NCI-H82 (cell line): ENCODE measurements around the gene C12orf57.

Experiments
- DNase-seq: peaks from one replicate; lab custom pipeline; 2025; lab: John Stamatoyannopoulos, UW

The C12orf57 gene

GRCh38 chr12:6937481-6938352 is 6.1 kb upstream of the C12orf57 start:
- peak; percentile 99 for DNase-seq

GRCh38 chr12:6938353-6939190 is 5.2 kb upstream of the C12orf57 start:
- DNase-seq: no peak

GRCh38 chr12:6939191-6939540 is 4.7 kb upstream of the C12orf57 start:
- DNase-seq: no peak

- DNase-seq: no peak
Observed at GRCh38 chr12:6941267-6941666, 2.6 kb upstream of the C12orf57 start.

GRCh38 chr12:6941782-6942181 is 2.0 kb upstream of the C12orf57 start:
- no peak for DNase-seq

- DNase-seq: peak; percentile 64
Observed at GRCh38 chr12:6942331-6942665, 1.5 kb upstream of the C12orf57 start.

GRCh38 chr12:6943389-6943721 is 467 bp upstream of the C12orf57 start:
- DNase-seq: peak; percentile 98

- DNase-seq: peak; percentile 98
Observed at GRCh38 chr12:6944381-6945186, 762 bp downstream of the C12orf57 start.

GRCh38 chr12:6945613-6946012 is 1.8 kb downstream of the C12orf57 start:
- no peak for DNase-seq

GRCh38 chr12:6946033-6946919 is 2.5 kb downstream of the C12orf57 start:
- peak; percentile 96 for DNase-seq

- no peak for DNase-seq
Observed at GRCh38 chr12:6946920-6947374, 3.1 kb downstream of the C12orf57 start.

- no peak for DNase-seq
Observed at GRCh38 chr12:6947615-6948014, 3.8 kb downstream of the C12orf57 start.

- no peak for DNase-seq
Observed at GRCh38 chr12:6948873-6949594, 5.2 kb downstream of the C12orf57 start.

GRCh38 chr12:6950401-6950801 is 6.6 kb downstream of the C12orf57 start:
- DNase-seq: peak; percentile 54

GRCh38 chr12:6950811-6951540 is 7.2 kb downstream of the C12orf57 start, which contains the start of gene PTPN6:
Gene PTPN6 (plus strand): TSS chr12:6951356. CDS start chr12:6951513, 157 bp downstream.
- no peak for DNase-seq

GRCh38 chr12:6951551-6952120 is 7.8 kb downstream of the C12orf57 start:
- DNase-seq: no peak

GRCh38 chr12:6952121-6952862 is 8.5 kb downstream of the C12orf57 start:
- DNase-seq: no peak

GRCh38 chr12:6952863-6953441 is 9.1 kb downstream of the C12orf57 start:
- no peak for DNase-seq
